HUES48 (cell line): Measurements from ENCODE around the gene KCNH8.
"Not testable (repeated sequence)": the region's sequence is repeated elsewhere in the genome, so short reads cannot be mapped to it uniquely, and the experiment has no call there.

Source experiments
- H3K27ac ChIP-seq: one replicate; pipeline ENCODE4 v1.7.0; 2013; ENCODE audit warnings: low read depth, low read length, inconsistent platforms
- H3K27me3 ChIP-seq: 2 replicates; pipeline ENCODE4 v1.6.1; 2013; ENCODE audit warnings: mild to moderate bottlenecking, low read length; ENCODE audit not compliant: control insufficient read depth, insufficient read depth
- H3K36me3 ChIP-seq: 2 replicates; pipeline ENCODE4 v1.6.1; 2013; ENCODE audit warnings: low read length; ENCODE audit not compliant: control insufficient read depth, insufficient read depth
- H3K4me1 ChIP-seq: 2 replicates; pipeline ENCODE4 v1.6.1; 2013; ENCODE audit warnings: mild to moderate bottlenecking, low read length; ENCODE audit not compliant: control insufficient read depth, insufficient read depth
- H3K4me3 ChIP-seq: 2 replicates; pipeline ENCODE4 v1.5.1; 2013; ENCODE audit warnings: mild to moderate bottlenecking, low read depth, low read length
- H3K9ac ChIP-seq: 2 replicates; pipeline ENCODE4 v1.6.1; 2013; ENCODE audit warnings: mild to moderate bottlenecking, low read depth, low read length, moderate library complexity
- H3K9me3 ChIP-seq: 2 replicates; pipeline ENCODE4 v1.6.1; 2013; ENCODE audit warnings: low read length; ENCODE audit not compliant: control insufficient read depth, insufficient read depth

The KCNH8 gene

GRCh38 chr3:19221081-19221480, 72.8 kb downstream of the KCNH8 start:
- peaks cover 14% of the 10 kb centered on the region for H3K4me1 ChIP-seq
- H3K9ac ChIP-seq: no peak overlapping the region
- no peaks in the 10 kb centered on the region for H3K9me3 ChIP-seq
- no peak overlapping the region for H3K27ac ChIP-seq
- no peaks in the 10 kb centered on the region for H3K27me3 ChIP-seq
- no peak overlapping the region for H3K4me3 ChIP-seq
- no peaks in the 10 kb centered on the region for H3K36me3 ChIP-seq

GRCh38 chr3:19226479-19226878, 78.2 kb downstream of the KCNH8 start:
- H3K36me3 ChIP-seq: no peaks in the 10 kb centered on the region
- H3K27ac ChIP-seq: no peak overlapping the region
- H3K27me3 ChIP-seq: no peaks in the 10 kb centered on the region
- H3K9me3 ChIP-seq: no peaks in the 10 kb centered on the region
- peaks cover 13% of the 10 kb centered on the region for H3K4me1 ChIP-seq
- H3K9ac ChIP-seq: no peak overlapping the region
- no peak overlapping the region for H3K4me3 ChIP-seq

DNA sequence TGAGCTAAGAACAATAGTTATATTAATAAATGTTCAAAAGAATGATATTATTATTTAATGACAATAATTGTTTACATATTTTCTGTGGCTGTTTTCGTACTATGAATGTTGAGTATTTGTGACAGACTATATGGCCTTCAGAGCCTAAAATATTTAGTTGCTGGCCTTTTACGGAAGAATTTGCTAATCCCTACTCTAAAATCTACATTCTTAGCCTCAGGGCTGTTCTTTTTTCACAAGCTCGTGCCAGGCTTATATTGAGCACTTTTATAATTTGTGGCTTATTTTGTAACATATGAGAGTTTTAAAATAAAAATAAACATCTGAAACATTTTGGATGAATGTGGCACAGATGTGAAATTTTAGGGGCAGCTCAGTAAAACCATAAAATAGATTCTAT, 79.9 kb downstream of the KCNH8 start:
- no peaks in the 10 kb centered on the region for H3K9me3 ChIP-seq

DNA sequence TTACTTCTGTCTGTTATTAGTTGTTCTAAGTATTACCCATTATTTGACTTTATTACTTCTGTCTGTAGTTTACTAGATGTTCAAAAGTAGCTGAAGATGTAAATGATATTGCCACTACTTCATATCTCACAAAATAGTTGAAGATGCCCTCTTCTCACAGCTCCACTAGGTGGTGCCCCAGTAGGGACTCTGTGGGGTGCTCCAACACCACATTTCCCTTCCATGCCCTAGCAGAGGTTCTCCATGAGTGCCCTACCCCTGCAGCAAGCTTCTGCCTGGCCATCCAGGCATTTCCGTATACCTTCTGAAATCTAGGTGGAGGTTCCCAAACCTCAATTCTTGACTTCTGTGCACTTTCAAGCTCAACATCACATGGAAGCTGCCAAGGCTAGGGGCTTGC, 80.8 kb downstream of the KCNH8 start:
- Histone ChIP-seq H3K9me3 (no peaks in the 10 kb centered on the region), H3K36me3 (no peaks in the 10 kb centered on the region), H3K27ac (no peak overlapping the region), H3K4me3 (no peak overlapping the region), H3K27me3 (no peaks in the 10 kb centered on the region), H3K9ac (no peak overlapping the region), H3K4me1 (peaks cover 13% of the 10 kb centered on the region)

More for the DNA sequence above, 79.9 kb downstream of the KCNH8 start:
- Histone ChIP-seq H3K27me3 (no peaks in the 10 kb centered on the region), H3K36me3 (no peaks in the 10 kb centered on the region), H3K4me3 (no peak overlapping the region), H3K27ac (no peak overlapping the region), H3K9ac (no peak overlapping the region), H3K4me1 (peaks cover 13% of the 10 kb centered on the region)

DNA sequence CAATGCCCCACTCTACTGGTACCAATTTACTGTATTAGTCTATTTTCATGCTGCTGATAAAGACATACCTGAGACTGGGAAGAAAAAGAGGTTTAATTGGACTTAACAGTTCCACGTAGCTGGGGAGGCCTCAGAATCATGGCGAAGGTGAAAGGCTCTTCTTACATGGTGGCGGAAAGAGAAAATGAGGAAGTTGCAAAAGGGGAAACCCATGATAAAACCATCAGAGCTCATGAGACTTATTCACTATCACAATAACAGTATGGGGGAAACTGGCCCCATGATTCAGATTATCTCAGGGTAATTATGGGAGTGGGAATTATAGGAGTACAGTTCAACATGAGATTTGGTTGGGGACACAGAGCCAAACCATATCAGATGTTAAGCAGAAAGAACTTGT, 81.6 kb downstream of the KCNH8 start:
- H3K4me3 ChIP-seq, H3K9ac ChIP-seq: not testable (repeated sequence)
- peaks cover 13% of the 10 kb centered on the region for H3K4me1 ChIP-seq

DNA sequence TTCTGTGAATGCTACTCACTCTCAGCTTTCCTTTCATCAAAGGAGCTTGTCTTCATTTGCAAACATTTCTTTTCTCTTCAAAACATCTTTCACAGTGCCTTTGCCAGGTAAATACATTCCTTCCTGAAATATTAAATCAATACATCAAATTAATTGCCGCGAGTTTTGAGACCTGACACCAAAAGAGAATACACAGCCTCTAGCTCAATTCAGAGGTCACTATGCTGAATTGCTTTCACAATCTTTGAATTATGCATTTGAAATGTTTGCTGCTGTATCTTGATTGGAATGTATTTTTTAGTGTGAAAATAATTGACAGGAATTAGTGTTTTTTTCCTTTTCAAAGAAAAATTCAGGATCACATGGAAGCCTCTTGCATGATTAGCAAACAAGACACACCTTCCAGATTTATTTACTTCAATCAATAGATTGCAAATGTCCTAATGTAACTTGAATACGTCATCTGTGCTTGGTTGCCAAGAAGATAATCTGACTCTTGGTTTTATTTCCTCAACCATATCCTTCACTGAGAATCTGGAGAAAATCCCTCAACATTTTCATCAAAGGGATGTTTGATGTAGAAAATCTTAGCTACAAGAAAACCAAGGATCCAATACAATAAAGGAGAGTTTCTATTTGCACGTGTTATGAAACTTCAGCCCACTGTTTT, 83.6 kb downstream of the KCNH8 start:
- Histone ChIP-seq H3K9me3 (no peaks in the 10 kb centered on the region), H3K4me3 (no peak overlapping the region), H3K27me3 (no peaks in the 10 kb centered on the region), H3K4me1 (peaks cover 1% of the 10 kb centered on the region; the same call in 1 of the 2 replicates), H3K27ac (no peak overlapping the region), H3K9ac (no peak overlapping the region), H3K36me3 (no peaks in the 10 kb centered on the region)

More for the DNA sequence above, 81.6 kb downstream of the KCNH8 start:
- H3K9me3 ChIP-seq, H3K36me3 ChIP-seq, H3K27ac ChIP-seq, H3K27me3 ChIP-seq: not testable (repeated sequence)

GRCh38 chr3:19232566-19232965, 84.3 kb downstream of the KCNH8 start:
- no peak overlapping the region for H3K9ac ChIP-seq
- H3K27me3 ChIP-seq: no peaks in the 10 kb centered on the region
- H3K4me1 ChIP-seq: no peaks in the 10 kb centered on the region
- no peak overlapping the region for H3K27ac ChIP-seq
- no peaks in the 10 kb centered on the region for H3K9me3 ChIP-seq
- H3K36me3 ChIP-seq: no peaks in the 10 kb centered on the region
- no peak overlapping the region for H3K4me3 ChIP-seq

DNA sequence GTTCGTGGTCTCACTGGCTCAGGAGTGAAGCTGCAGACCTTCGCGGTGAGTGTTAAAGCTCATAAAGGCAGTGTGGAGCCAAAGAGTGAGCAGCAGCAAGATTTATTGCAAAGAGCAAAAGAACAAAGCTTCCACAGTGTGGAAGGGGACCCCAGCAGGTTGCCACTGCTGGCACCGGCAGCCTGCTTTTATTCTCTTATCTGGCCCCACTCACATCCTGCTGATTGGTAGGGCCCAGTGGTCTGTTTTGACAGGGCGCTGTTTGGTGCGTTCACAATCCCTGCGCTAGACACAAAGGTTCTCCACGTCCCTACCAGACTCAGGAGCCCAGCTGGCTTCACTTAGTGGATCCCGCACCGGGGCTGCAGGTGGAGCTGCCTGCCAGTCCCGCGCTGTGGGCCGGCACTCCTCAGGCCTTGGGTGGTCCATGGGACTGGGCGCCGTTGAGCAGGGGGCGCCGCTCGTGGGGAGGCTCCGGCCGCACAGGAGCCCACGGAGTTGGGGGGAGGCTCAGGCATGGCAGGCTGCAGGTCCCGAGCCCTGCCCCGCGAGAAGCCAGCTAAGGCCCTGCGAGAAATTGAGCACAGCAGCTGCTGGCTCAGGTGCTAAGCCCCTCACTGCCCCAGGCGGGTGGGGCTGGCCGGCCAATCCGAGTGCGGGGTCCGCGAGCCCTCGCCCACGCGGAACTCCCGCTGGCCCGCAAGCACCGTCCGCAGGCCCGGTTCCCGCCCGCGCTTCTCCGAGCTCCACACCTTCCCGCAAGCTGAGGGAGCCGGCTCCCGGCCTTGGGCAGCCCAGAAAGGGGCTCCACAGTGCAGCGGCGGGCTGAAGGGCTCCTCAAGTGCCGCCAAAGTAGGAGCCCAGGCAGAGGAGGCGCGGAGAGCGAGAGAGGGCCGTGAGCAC, 85.8 kb downstream of the KCNH8 start:
- H3K27me3 ChIP-seq, H3K4me3 ChIP-seq, H3K9ac ChIP-seq, H3K4me1 ChIP-seq, H3K36me3 ChIP-seq, H3K27ac ChIP-seq, H3K9me3 ChIP-seq: not testable (repeated sequence)

DNA sequence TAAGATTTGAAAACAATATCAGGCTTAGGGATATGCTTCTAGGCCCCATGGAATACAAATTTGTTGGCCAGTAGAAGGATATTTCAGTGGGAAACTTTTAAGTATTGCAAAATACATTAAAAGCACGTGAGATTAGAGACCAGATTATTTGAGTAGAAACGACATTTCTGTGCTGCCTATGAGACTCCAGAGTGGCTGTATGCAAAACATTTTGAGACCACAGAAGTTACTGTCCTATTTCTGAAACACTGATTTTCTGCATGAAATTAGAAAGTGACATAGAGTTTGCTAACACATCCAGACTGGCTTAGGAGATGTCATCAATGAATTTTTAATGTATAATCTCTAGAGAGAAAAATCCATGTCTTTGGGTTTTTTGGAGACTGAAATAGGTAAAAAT, 99.8 kb downstream of the KCNH8 start:
- Histone ChIP-seq H3K27me3 (no peaks in the 10 kb centered on the region), H3K27ac (no peak overlapping the region), H3K4me1 (peaks cover 14% of the 10 kb centered on the region; the same call in 1 of the 2 replicates), H3K9me3 (no peaks in the 10 kb centered on the region), H3K4me3 (no peak overlapping the region), H3K9ac (no peak overlapping the region), H3K36me3 (no peaks in the 10 kb centered on the region)

- Histone ChIP-seq H3K27ac (no peak overlapping the region), H3K9me3 (no peaks in the 10 kb centered on the region), H3K4me1 (peaks cover 14% of the 10 kb centered on the region; the same call in 1 of the 2 replicates), H3K4me3 (no peak overlapping the region), H3K9ac (no peak overlapping the region), H3K36me3 (no peaks in the 10 kb centered on the region), H3K27me3 (no peaks in the 10 kb centered on the region)
Measured at GRCh38 chr3:19248767-19249166, 100.5 kb downstream of the KCNH8 start.

DNA sequence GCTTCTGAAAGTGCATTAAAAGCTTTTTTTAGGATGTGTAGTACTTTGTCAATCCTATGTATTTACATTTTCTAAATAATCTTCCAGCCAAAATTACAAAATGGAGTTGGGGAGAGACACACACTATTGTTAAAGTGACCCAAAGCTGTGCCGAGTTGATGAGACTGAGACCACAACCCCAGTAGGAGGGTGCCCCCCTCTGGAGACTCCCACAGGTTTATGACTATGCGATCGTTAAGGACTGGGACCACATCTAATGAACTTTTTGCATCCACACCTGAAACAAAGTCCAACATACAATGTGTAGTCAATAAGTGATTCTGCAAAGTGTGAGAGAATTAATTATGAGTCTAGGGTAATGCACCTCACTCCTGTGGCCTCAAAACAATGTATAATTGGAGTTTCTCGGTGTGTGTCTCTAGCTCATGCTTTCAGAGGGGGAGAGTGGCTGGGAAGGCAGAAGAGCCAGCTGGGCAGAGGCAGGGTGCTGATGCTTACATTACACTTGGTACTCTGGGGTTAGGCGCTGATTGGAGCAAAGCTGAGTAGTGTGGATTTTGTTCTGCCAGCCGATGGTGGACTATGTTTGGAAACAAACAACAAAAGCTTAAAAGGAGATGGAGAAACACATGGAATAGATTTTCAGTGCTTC, 102.8 kb downstream of the KCNH8 start:
- no peak overlapping the region for H3K27ac ChIP-seq
- H3K9me3 ChIP-seq: peaks cover 2% of the 10 kb centered on the region; the same call in 1 of the 2 replicates
- H3K4me3 ChIP-seq: no peak overlapping the region
- H3K4me1 ChIP-seq: peaks cover 14% of the 10 kb centered on the region; the same call in 1 of the 2 replicates
- no peaks in the 10 kb centered on the region for H3K27me3 ChIP-seq
- 0 out of 2 replicates have a peak, but pooled peaks cover 2% of the 10 kb centered on the region for H3K36me3 ChIP-seq
- no peak overlapping the region for H3K9ac ChIP-seq
